HEK293T (cell line): ENCODE measurements around the gene GTF2IRD1.
"Not testable (repeated sequence)": the region's sequence is repeated elsewhere in the genome, so short reads cannot be mapped to it uniquely, and the experiment has no call there.

Source experiments
- ARNT ChIP-seq: fragments of 450-650 bp; IDR thresholded peaks from 2 replicates; pipeline ENCODE4 v1.6.1; 2017; ENCODE audit warnings: mild to moderate bottlenecking
- BHLHE40 ChIP-seq: fragments of 450-650 bp; IDR thresholded peaks from 2 replicates; pipeline ENCODE4 v1.6.1; 2016; ENCODE audit warnings: mild to moderate bottlenecking, moderate library complexity, borderline replicate concordance
- CTBP1 ChIP-seq: fragments of 450-650 bp; IDR thresholded peaks from 2 replicates; pipeline ENCODE4 v1.6.1; 2016; ENCODE audit warnings: borderline replicate concordance
- ELF4 ChIP-seq: fragments of 450-650 bp; IDR thresholded peaks from 2 replicates; pipeline ENCODE4 v1.6.1; 2017; ENCODE audit warnings: antibody characterized with exemption

- not testable (repeated sequence) for TF ChIP-seq ARNT, CTBP1, ELF4, BHLHE40
Observed at GRCh38 chr7:74553596-74554012, 99.9 kb downstream of the GTF2IRD1 start.
